ENCODE measurements around the gene KRTAP10-8.

GRCh38 chr21:44658913-44659595 is 47.2 kb downstream of the KRTAP10-8 start:
- TF ChIP-seq POLR2A (IDR thresholded peaks at IDR 0.05) (no peak), CTCF (IDR thresholded peaks at IDR 0.05) (no peak)

All from lower leg skin (tissue), 3 donors.